Karpas-422 (cell line): ENCODE data around the gene HOXA3. TPM values are rescaled to one million over a fixed set of nuclear protein-coding genes. Genes with fewer than 3 reads are reported as not detected.

Source experiments
- DNase-seq: peaks from one replicate; pipeline ENCODE4 v3.0.0-alpha.2; 2015
- H2AFZ ChIP-seq: fragments of 200-600 bp; sonication (generic); 2 replicates; pipeline ENCODE4 v1.6.1; 2014; ENCODE audit warnings: antibody characterized with exemption, low read length, mixed read lengths
- H3K27ac ChIP-seq: fragments of 200-600 bp; sonication (generic); 2 replicates; pipeline ENCODE4 v1.5.1; 2014; ENCODE audit warnings: mild to moderate bottlenecking, low read length, moderate library complexity
- H3K27me3 ChIP-seq: fragments of 200-600 bp; sonication (generic); 2 replicates; pipeline ENCODE4 v1.6.1; 2014; ENCODE audit warnings: low read length, mixed read lengths
- H3K36me3 ChIP-seq: fragments of 200-600 bp; sonication (generic); 2 replicates; pipeline ENCODE4 v1.6.1; 2014; ENCODE audit warnings: low read length, mixed read lengths; ENCODE audit not compliant: insufficient read depth
- H3K4me1 ChIP-seq: fragments of 200-600 bp; sonication (generic); 2 replicates; pipeline ENCODE4 v1.6.1; 2014; ENCODE audit warnings: mild to moderate bottlenecking, low read length, mixed read lengths
- H3K4me2 ChIP-seq: fragments of 200-600 bp; sonication (generic); 2 replicates; pipeline ENCODE4 v1.6.1; 2014; ENCODE audit warnings: low read length, low read depth, mild to moderate bottlenecking; ENCODE audit not compliant: poor library complexity, severe bottlenecking
- H3K4me3 ChIP-seq: fragments of 200-600 bp; sonication (generic); 2 replicates; pipeline ENCODE4 v1.5.1; 2014; ENCODE audit warnings: mild to moderate bottlenecking, antibody characterized with exemption, low read length, mixed read lengths
- H3K79me2 ChIP-seq: fragments of 200-600 bp; sonication (generic); 2 replicates; pipeline ENCODE4 v1.6.1; 2014; ENCODE audit warnings: mild to moderate bottlenecking, low read length, mixed read lengths
- H3K9ac ChIP-seq: fragments of 200-600 bp; sonication (generic); 2 replicates; pipeline ENCODE4 v1.6.0; 2014; ENCODE audit warnings: low read length
- H3K9me2 ChIP-seq: fragments of 200-600 bp; sonication (generic), shearing (Covaris generic); replicated peaks from 2 replicates; pipeline ENCODE4 v1.6.0; 2014; ENCODE audit warnings: mild to moderate bottlenecking, low read length, moderate library complexity; ENCODE audit not compliant: insufficient read depth
- H3K9me3 ChIP-seq: fragments of 300-700, 200-600 bp; sonication (generic); 2 replicates; pipeline ENCODE4 v1.6.1; 2014; ENCODE audit warnings: low read length, mixed read lengths
- H4K20me1 ChIP-seq: fragments of 200-600 bp; sonication (generic); 2 replicates; pipeline ENCODE4 v1.6.1; 2014; ENCODE audit warnings: mild to moderate bottlenecking, antibody characterized with exemption, low read length, low read depth; ENCODE audit not compliant: insufficient read depth
- total RNA-seq: library from RNA; depleted of rRNA; stranded (reverse); fragments of >200 nt; shearing (Covaris generic); gene quantifications from 2 replicates; pipeline ENCODE4 v1.2.3, GENCODE V29; 2014; ENCODE audit warnings: low replicate concordance

The HOXA3 gene
- total RNA-seq, 1 experiment from 2014 or later, result 1.3 TPM

GRCh38 chr7:27140126-27140857 is 12.1 kb downstream of the HOXA3 start:
- Histone ChIP-seq H2AFZ (no peak overlapping the region), H3K9me3 (no peaks in the 10 kb centered on the region), H4K20me1 (no peaks in the 10 kb centered on the region), H3K9me2 (no peaks in the 10 kb centered on the region), H3K4me1 (no peaks in the 10 kb centered on the region), H3K4me3 (no peak overlapping the region), H3K4me2 (no peak overlapping the region), H3K27me3 (no peaks in the 10 kb centered on the region), H3K9ac (no peak overlapping the region), H3K27ac (no peak overlapping the region), H3K36me3 (peaks cover 13% of the 10 kb centered on the region; the same call in 1 of the 2 replicates), H3K79me2 (peaks cover 2% of the 10 kb centered on the region; the same call in 1 of the 2 replicates)
- no peak for DNase-seq

- H3K27me3 ChIP-seq, result no peaks in the 10 kb centered on the region
- no peak overlapping the region for H3K9ac ChIP-seq
- H3K79me2 ChIP-seq, result peaks cover 8% of the 10 kb centered on the region; the same call in 1 of the 2 replicates
- H3K27ac ChIP-seq, result no peak overlapping the region
- H3K9me2 ChIP-seq, result no peaks in the 10 kb centered on the region
- no peak overlapping the region for H2AFZ ChIP-seq
- no peak overlapping the region for H3K4me2 ChIP-seq
- H3K36me3 ChIP-seq, result peaks cover 13% of the 10 kb centered on the region; the same call in 1 of the 2 replicates
- H4K20me1 ChIP-seq, result no peaks in the 10 kb centered on the region
- DNase-seq, result no peak
- no peak overlapping the region for H3K4me3 ChIP-seq
- no peaks in the 10 kb centered on the region for H3K9me3 ChIP-seq
- no peaks in the 10 kb centered on the region for H3K4me1 ChIP-seq
Measured at GRCh38 chr7:27139334-27140125, 12.9 kb downstream of the HOXA3 start.

DNA sequence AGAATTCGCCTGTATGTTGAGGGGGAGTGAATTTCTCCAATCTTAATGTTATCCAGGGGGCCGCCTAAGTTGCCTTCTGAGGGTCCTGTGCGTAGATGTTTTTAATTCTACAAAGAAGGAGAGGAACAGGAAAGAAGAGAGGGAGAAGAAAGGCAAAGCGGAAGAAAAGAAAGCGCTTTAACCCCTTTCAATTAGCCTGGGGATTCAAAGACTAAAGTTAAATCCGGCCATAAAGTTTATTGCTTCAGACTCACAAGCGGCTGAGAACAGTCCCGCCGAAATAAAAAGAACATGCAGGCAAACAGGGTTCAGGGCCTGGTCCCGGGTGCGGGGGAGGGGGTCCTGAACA is 13.4 kb downstream of the HOXA3 start:
- Histone ChIP-seq H3K79me2 (peaks cover 13% of the 10 kb centered on the region; the same call in 1 of the 2 replicates), H3K4me3 (no peak overlapping the region), H3K4me2 (no peak overlapping the region), H3K9me3 (no peaks in the 10 kb centered on the region), H3K4me1 (no peaks in the 10 kb centered on the region), H4K20me1 (no peaks in the 10 kb centered on the region), H3K36me3 (peaks cover 11% of the 10 kb centered on the region; the same call in 1 of the 2 replicates), H2AFZ (no peak overlapping the region), H3K9ac (no peak overlapping the region), H3K27ac (no peak overlapping the region), H3K9me2 (no peaks in the 10 kb centered on the region), H3K27me3 (no peaks in the 10 kb centered on the region)
- no peak for DNase-seq

GRCh38 chr7:27138472-27138871 is 13.9 kb downstream of the HOXA3 start:
- no peaks in the 10 kb centered on the region for H3K27me3 ChIP-seq
- H2AFZ ChIP-seq, result no peak overlapping the region
- H3K9ac ChIP-seq, result no peak overlapping the region
- peaks cover 18% of the 10 kb centered on the region; the same call in 1 of the 2 replicates for H3K79me2 ChIP-seq
- H3K9me2 ChIP-seq, result no peaks in the 10 kb centered on the region
- H3K9me3 ChIP-seq, result no peaks in the 10 kb centered on the region
- DNase-seq, result no peak
- no peak overlapping the region for H3K4me3 ChIP-seq
- no peaks in the 10 kb centered on the region for H3K4me1 ChIP-seq
- no peaks in the 10 kb centered on the region for H4K20me1 ChIP-seq
- H3K36me3 ChIP-seq, result peaks cover 10% of the 10 kb centered on the region; the same call in 1 of the 2 replicates
- H3K27ac ChIP-seq, result no peak overlapping the region
- no peak overlapping the region for H3K4me2 ChIP-seq

GRCh38 chr7:27137640-27138315 is 14.6 kb downstream of the HOXA3 start:
- DNase-seq, result no peak
- no peak overlapping the region for H3K9ac ChIP-seq

GRCh38 chr7:27134392-27134791 is 18.0 kb downstream of the HOXA3 start:
- peaks cover 21% of the 10 kb centered on the region; the same call in 1 of the 2 replicates for H3K79me2 ChIP-seq
- no peaks in the 10 kb centered on the region for H3K4me1 ChIP-seq
- H3K9ac ChIP-seq, result no peak overlapping the region
- no peaks in the 10 kb centered on the region for H3K9me2 ChIP-seq
- no peaks in the 10 kb centered on the region for H4K20me1 ChIP-seq
- no peaks in the 10 kb centered on the region for H3K27me3 ChIP-seq
- no peak overlapping the region for H3K4me3 ChIP-seq
- DNase-seq, result no peak
- no peaks in the 10 kb centered on the region for H3K9me3 ChIP-seq
- H3K4me2 ChIP-seq, result no peak overlapping the region
- no peak overlapping the region for H3K27ac ChIP-seq
- H3K36me3 ChIP-seq, result peaks cover 10% of the 10 kb centered on the region; the same call in 1 of the 2 replicates
- H2AFZ ChIP-seq, result no peak overlapping the region

More at GRCh38 chr7:27137640-27138315, 14.6 kb downstream of the HOXA3 start:
- H2AFZ ChIP-seq, result no peak overlapping the region
- H3K27ac ChIP-seq, result no peak overlapping the region
- H4K20me1 ChIP-seq, result no peaks in the 10 kb centered on the region
- no peak overlapping the region for H3K4me3 ChIP-seq
- H3K9me2 ChIP-seq, result no peaks in the 10 kb centered on the region
- H3K36me3 ChIP-seq, result peaks cover 10% of the 10 kb centered on the region; the same call in 1 of the 2 replicates
- H3K4me1 ChIP-seq, result no peaks in the 10 kb centered on the region
- H3K9me3 ChIP-seq, result no peaks in the 10 kb centered on the region
- no peak overlapping the region for H3K4me2 ChIP-seq
- no peaks in the 10 kb centered on the region for H3K27me3 ChIP-seq
- H3K79me2 ChIP-seq, result peaks cover 21% of the 10 kb centered on the region; the same call in 1 of the 2 replicates

- Histone ChIP-seq H3K9me3 (no peaks in the 10 kb centered on the region), H3K27me3 (no peaks in the 10 kb centered on the region), H3K36me3 (peaks cover 10% of the 10 kb centered on the region; the same call in 1 of the 2 replicates), H3K9ac (no peak overlapping the region), H3K4me1 (no peaks in the 10 kb centered on the region), H3K4me3 (no peak overlapping the region), H3K79me2 (peaks cover 21% of the 10 kb centered on the region; the same call in 1 of the 2 replicates), H4K20me1 (no peaks in the 10 kb centered on the region), H3K27ac (no peak overlapping the region), H3K4me2 (no peak overlapping the region), H2AFZ (no peak overlapping the region), H3K9me2 (no peaks in the 10 kb centered on the region)
- no peak for DNase-seq
Measured at GRCh38 chr7:27133409-27134231, 18.8 kb downstream of the HOXA3 start.
